GM12891 (cell line): ENCODE measurements around the gene GRK6.
"Not testable (repeated sequence)": the region's sequence is repeated elsewhere in the genome, so short reads cannot be mapped to it uniquely, and the experiment has no call there.

Experiments
- POLR2A ChIP-seq: IDR thresholded peaks from 2 replicates; pipeline ENCODE4 v1.6.1; 2011; ENCODE audit warnings: low read depth, low read length, control low read depth
- SPI1 ChIP-seq: IDR thresholded peaks from 2 replicates; pipeline ENCODE4 v1.6.1; 2011; ENCODE audit warnings: low read depth, low read length, control low read depth
- TAF1 ChIP-seq: IDR thresholded peaks from 2 replicates; pipeline ENCODE4 v1.6.1; 2011; ENCODE audit warnings: low read depth, low read length, control low read depth

GRCh38 chr5:177420472-177420871 is 6.0 kb upstream of the GRK6 start:
- not testable (repeated sequence) for TF ChIP-seq POLR2A, TAF1, SPI1
